Suprapubic skin (tissue), 4 donors: ENCODE results near the gene PCGF3. TPM values are rescaled to one million over a fixed set of nuclear protein-coding genes. Genes with fewer than 3 reads are reported as not detected.
"Not testable (repeated sequence)": the region's sequence is repeated elsewhere in the genome, so short reads cannot be mapped to it uniquely, and the experiment has no call there.

ENCODE experiments used
- DNase-seq, 2 donors: peaks; one replicate each; pipeline ENCODE4 v3.0.0-alpha.2; 2019; ENCODE audit warnings: low spot score in 2 of 2
- H3K27ac ChIP-seq: fragments of 200-600 bp; sonication (generic); one replicate; pipeline ENCODE4 v1.5.1; 2019
- H3K27me3 ChIP-seq: fragments of 200-600 bp; sonication (generic); one replicate; pipeline ENCODE4 v1.5.1; 2019
- H3K36me3 ChIP-seq: fragments of 200-600 bp; sonication (generic); one replicate; pipeline ENCODE4 v1.5.1; 2019
- H3K4me1 ChIP-seq: fragments of 200-600 bp; sonication (generic); one replicate; pipeline ENCODE4 v1.5.1; 2019
- H3K4me3 ChIP-seq: fragments of 200-600 bp; sonication (generic); one replicate; pipeline ENCODE4 v1.5.1; 2019; ENCODE audit warnings: mild to moderate bottlenecking
- H3K9me3 ChIP-seq: fragments of 200-600 bp; sonication (generic); one replicate; pipeline ENCODE4 v1.5.1; 2019
- CTCF ChIP-seq, 2 donors: fragments of 200-600 bp in 1 of 2; fragments of 450-650 bp in 1 of 2; sonication (generic) in 1 of 2; IDR thresholded peaks; one replicate each; pipeline ENCODE4 v1.5.1; 2016 to 2019; ENCODE audit warnings: antibody characterized with exemption in 2 of 2, mild to moderate bottlenecking in 1 of 2, moderate library complexity in 1 of 2
- EP300 ChIP-seq: sonication (generic); formaldehyde crosslinking; IDR thresholded peaks from one replicate; pipeline ENCODE4 v1.6.1; 2017; ENCODE audit warnings: antibody characterized with exemption
- POLR2A ChIP-seq, 2 donors: fragments of 450-650 bp; IDR thresholded peaks; one replicate each; pipeline ENCODE4 v1.6.1; 2017; ENCODE audit warnings: antibody characterized with exemption in 2 of 2, mild to moderate bottlenecking in 2 of 2, moderate library complexity in 2 of 2
- POLR2AphosphoS5 ChIP-seq, 3 donors: sonication (generic); formaldehyde crosslinking; IDR thresholded peaks; one replicate each; pipeline ENCODE4 v1.6.1; 2017; ENCODE audit warnings: antibody characterized with exemption in 3 of 3
- WGBS: methylation state at CpG from one replicate; pipeline ENCODE4 v1.1.5; 2018; 5-methylcytosine and 5-hydroxymethylcytosine counted together
- total RNA-seq, 4 donors: library from RNA; depleted of rRNA; stranded (reverse); fragments of >200 nt; gene quantifications; one replicate each; pipeline ENCODE4 v1.1.0, GENCODE V29; 2016

The PCGF3 gene
- total RNA-seq, 4 donors from 2014 or later, result 59.7 to 152 (median 71.2) TPM

GRCh38 chr4:666822-667544 is 38.6 kb upstream of the PCGF3 start:
- 61% methylated on average over 6 of the region's 28 CpGs for WGBS
- Histone ChIP-seq H3K27ac (no peak overlapping the region), H3K9me3 (no peaks in the 10 kb centered on the region), H3K4me1 (peaks cover 11% of the 10 kb centered on the region), H3K4me3 (no peak overlapping the region), H3K36me3 (peaks cover 15% of the 10 kb centered on the region), H3K27me3 (peaks cover 20% of the 10 kb centered on the region)
- no peak for DNase-seq
- TF ChIP-seq POLR2AphosphoS5 (IDR thresholded peaks at IDR 0.05), result no peak
- TF ChIP-seq CTCF (IDR thresholded peaks at IDR 0.05), result no peak
- no peak for TF ChIP-seq POLR2A (IDR thresholded peaks at IDR 0.05)
- no peak for TF ChIP-seq EP300

- Histone ChIP-seq H3K27me3 (peaks cover 20% of the 10 kb centered on the region), H3K4me3 (no peak overlapping the region), H3K36me3 (peaks cover 20% of the 10 kb centered on the region), H3K4me1 (peaks cover 11% of the 10 kb centered on the region), H3K27ac (no peak overlapping the region), H3K9me3 (no peaks in the 10 kb centered on the region)
- no peak for DNase-seq
- no peak for TF ChIP-seq CTCF (IDR thresholded peaks at IDR 0.05)
- TF ChIP-seq POLR2A (IDR thresholded peaks at IDR 0.05), result no peak
- no peak for TF ChIP-seq POLR2AphosphoS5 (IDR thresholded peaks at IDR 0.05)
- TF ChIP-seq EP300, result no peak
- WGBS, result 68% methylated on average over 10 of the region's 10 CpGs
Observed at GRCh38 chr4:667545-667925, 38.1 kb upstream of the PCGF3 start.

GRCh38 chr4:668219-668618 is 37.4 kb upstream of the PCGF3 start:
- not testable (repeated sequence) for H3K9me3 ChIP-seq, H3K27ac ChIP-seq, H3K4me3 ChIP-seq, DNase-seq
- peaks cover 15% of the 10 kb centered on the region for H3K27me3 ChIP-seq
- peaks cover 15% of the 10 kb centered on the region for H3K4me1 ChIP-seq
- WGBS, result 91% methylated on average over 6 of the region's 6 CpGs
- peaks cover 22% of the 10 kb centered on the region for H3K36me3 ChIP-seq

GRCh38 chr4:669806-670559 is 35.6 kb upstream of the PCGF3 start:
- not testable (repeated sequence) for H3K27me3 ChIP-seq, H3K4me3 ChIP-seq, DNase-seq, H3K9me3 ChIP-seq, H3K27ac ChIP-seq
- Histone ChIP-seq H3K4me1 (peaks cover 14% of the 10 kb centered on the region), H3K36me3 (peaks cover 22% of the 10 kb centered on the region)
- WGBS, result 91% methylated on average over 11 of the region's 11 CpGs

GRCh38 chr4:671769-672168 is 33.9 kb upstream of the PCGF3 start:
- WGBS, result no CpG with 5 or more reads among the region's 3 CpGs

More at GRCh38 chr4:671769-672168, 33.9 kb upstream of the PCGF3 start:
- H3K9me3 ChIP-seq, result no peaks in the 10 kb centered on the region
- H3K4me3 ChIP-seq, result no peak overlapping the region
- no peaks in the 10 kb centered on the region for H3K27me3 ChIP-seq
- peaks cover 32% of the 10 kb centered on the region for H3K4me1 ChIP-seq
- no peak overlapping the region for H3K27ac ChIP-seq
- no peak for TF ChIP-seq CTCF (IDR thresholded peaks at IDR 0.05)
- no peak for TF ChIP-seq EP300
- TF ChIP-seq POLR2AphosphoS5 (IDR thresholded peaks at IDR 0.05), result no peak
- TF ChIP-seq POLR2A (IDR thresholded peaks at IDR 0.05), result no peak
- DNase-seq, result no peak
- peaks cover 22% of the 10 kb centered on the region for H3K36me3 ChIP-seq
